Lower lobe of right lung (tissue), 2 donors: ENCODE results near the gene TOX2. TPM values are rescaled to one million over a fixed set of nuclear protein-coding genes. Genes with fewer than 3 reads are reported as not detected.

Experiments
- ATAC-seq, 2 donors: fragments of 200-7000 bp; cut with Tn5 transposase; one replicate each; pipeline ENCODE4 v1.9.1; 2020 to 2022; ENCODE audit warnings: mild to moderate bottlenecking in 2 of 2, moderate library complexity in 2 of 2
- DNase-seq: peaks from one replicate; pipeline ENCODE4 v3.0.0-alpha.2; 2020
- H3K27ac ChIP-seq: fragments of 200-600 bp; one replicate; pipeline ENCODE4 v1.8.0; 2022
- H3K27me3 ChIP-seq: fragments of 200-600 bp; one replicate; pipeline ENCODE4 v1.8.0; 2022; ENCODE audit warnings: low read depth
- H3K36me3 ChIP-seq: fragments of 200-600 bp; one replicate; pipeline ENCODE4 v1.8.0; 2022; ENCODE audit warnings: mild to moderate bottlenecking
- H3K4me1 ChIP-seq: fragments of 200-600 bp; one replicate; pipeline ENCODE4 v1.8.0; 2022
- H3K4me3 ChIP-seq: fragments of 200-600 bp; one replicate; pipeline ENCODE4 v1.8.0; 2022; ENCODE audit warnings: mild to moderate bottlenecking
- H3K9me3 ChIP-seq: fragments of 200-600 bp; one replicate; pipeline ENCODE4 v1.8.0; 2022
- CTCF ChIP-seq: fragments of 200-600 bp; IDR thresholded peaks from one replicate; pipeline ENCODE4 v1.8.0; 2022; ENCODE audit warnings: antibody characterized with exemption, mild to moderate bottlenecking
- intact Hi-C: fragments of 100-400 bp; cut with DNase I; formaldehyde crosslinking; loops from one replicate; pipeline ENCODE4 v1.11.0; 2022
- total RNA-seq: library from RNA; stranded (reverse); fragmentation: NEBNext Ultra II Directional; extraction: Animal tissue kit (Norgen Biotek cat#: 25700); gene quantifications from one replicate; pipeline ENCODE4 v1.2.1, GENCODE V29; 2021
- donor health status: DM: no; HTN: yes; CAD: no; lungs with severe emphysema.

Gene TOX2
- total RNA-seq, 1 donor from 2014 or later, result 16.3 TPM

- H3K4me3 ChIP-seq, result no peak overlapping the region
- H3K9me3 ChIP-seq, result no peaks in the 10 kb centered on the region
- no peaks in the 10 kb centered on the region for H3K36me3 ChIP-seq
- peaks cover 46% of the 10 kb centered on the region for H3K4me1 ChIP-seq
- no peak for TF ChIP-seq CTCF
- no peak for ATAC-seq
- no peak for DNase-seq
- intact Hi-C loops, result no loop called here
- no peaks in the 10 kb centered on the region for H3K27me3 ChIP-seq
- no peak overlapping the region for H3K27ac ChIP-seq
Measured at GRCh38 chr20:43945391-43946205, 30.9 kb downstream of the TOX2 start.

- DNase-seq (no peak), ATAC-seq (no peak)
- Histone ChIP-seq H3K36me3 (no peaks in the 10 kb centered on the region), H3K4me1 (peaks cover 46% of the 10 kb centered on the region), H3K4me3 (no peak overlapping the region), H3K27me3 (no peaks in the 10 kb centered on the region), H3K9me3 (no peaks in the 10 kb centered on the region), H3K27ac (no peak overlapping the region)
- intact Hi-C loops, result no loop called here
- TF ChIP-seq CTCF, result no peak
Measured at GRCh38 chr20:43946206-43946491, 31.5 kb downstream of the TOX2 start.

- no peaks in the 10 kb centered on the region for H3K9me3 ChIP-seq
- no peak overlapping the region for H3K4me3 ChIP-seq
- ATAC-seq, result no peak
- no peak overlapping the region for H3K27ac ChIP-seq
- H3K27me3 ChIP-seq, result no peaks in the 10 kb centered on the region
- no peak for TF ChIP-seq CTCF
- DNase-seq, result no peak
- H3K4me1 ChIP-seq, result peaks cover 42% of the 10 kb centered on the region
- no peaks in the 10 kb centered on the region for H3K36me3 ChIP-seq
- intact Hi-C loops, result no loop called here
Measured at GRCh38 chr20:43946659-43947315, 32.1 kb downstream of the TOX2 start.

GRCh38 chr20:43947316-43947710 is 32.7 kb downstream of the TOX2 start:
- TF ChIP-seq CTCF, result no peak
- DNase-seq, result no peak
- peaks cover 37% of the 10 kb centered on the region for H3K4me1 ChIP-seq
- intact Hi-C loops, result no loop called here
- ATAC-seq, result no peak
- no peaks in the 10 kb centered on the region for H3K9me3 ChIP-seq
- H3K4me3 ChIP-seq, result no peak overlapping the region
- no peak overlapping the region for H3K27ac ChIP-seq
- H3K27me3 ChIP-seq, result no peaks in the 10 kb centered on the region
- H3K36me3 ChIP-seq, result no peaks in the 10 kb centered on the region

GRCh38 chr20:43948455-43948854 is 33.8 kb downstream of the TOX2 start:
- no peak for DNase-seq
- intact Hi-C loops, result no loop called here

More at GRCh38 chr20:43948455-43948854, 33.8 kb downstream of the TOX2 start:
- TF ChIP-seq CTCF, result no peak
- H3K4me3 ChIP-seq, result no peak overlapping the region
- no peak overlapping the region for H3K27ac ChIP-seq
- peaks cover 25% of the 10 kb centered on the region for H3K4me1 ChIP-seq
- H3K36me3 ChIP-seq, result no peaks in the 10 kb centered on the region
- ATAC-seq, result no peak
- no peaks in the 10 kb centered on the region for H3K27me3 ChIP-seq
- no peaks in the 10 kb centered on the region for H3K9me3 ChIP-seq
